Measurements from ENCODE around the gene PDE4D.

Gene PDE4D

GRCh38 chr5:59054963-59055528 lies 838.5 kb downstream of the PDE4D start:
- no peak for DNase-seq

DNA sequence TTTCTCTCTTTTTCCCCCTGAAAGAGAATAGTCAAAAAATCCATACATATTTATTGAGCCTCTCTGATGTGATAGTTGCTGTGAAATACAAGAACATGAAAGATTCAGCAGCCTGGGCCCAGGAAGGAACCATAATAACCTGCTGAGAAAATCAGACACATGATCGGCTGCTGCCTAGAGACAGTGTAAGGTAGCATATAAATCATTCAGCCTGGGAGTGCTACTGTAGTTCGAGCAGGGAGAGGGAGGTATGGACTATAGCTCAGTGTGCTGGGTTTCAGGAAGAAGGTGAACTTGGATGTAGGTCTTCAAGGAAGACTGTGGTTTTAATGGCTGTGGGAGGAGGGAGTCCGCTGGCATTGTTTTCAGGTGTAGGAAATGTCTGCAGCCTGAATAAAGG lies 841.6 kb downstream of the PDE4D start:
- no peak for DNase-seq

GRCh38 chr5:59049095-59049494 lies 844.4 kb downstream of the PDE4D start:
- no peak for DNase-seq

DNA sequence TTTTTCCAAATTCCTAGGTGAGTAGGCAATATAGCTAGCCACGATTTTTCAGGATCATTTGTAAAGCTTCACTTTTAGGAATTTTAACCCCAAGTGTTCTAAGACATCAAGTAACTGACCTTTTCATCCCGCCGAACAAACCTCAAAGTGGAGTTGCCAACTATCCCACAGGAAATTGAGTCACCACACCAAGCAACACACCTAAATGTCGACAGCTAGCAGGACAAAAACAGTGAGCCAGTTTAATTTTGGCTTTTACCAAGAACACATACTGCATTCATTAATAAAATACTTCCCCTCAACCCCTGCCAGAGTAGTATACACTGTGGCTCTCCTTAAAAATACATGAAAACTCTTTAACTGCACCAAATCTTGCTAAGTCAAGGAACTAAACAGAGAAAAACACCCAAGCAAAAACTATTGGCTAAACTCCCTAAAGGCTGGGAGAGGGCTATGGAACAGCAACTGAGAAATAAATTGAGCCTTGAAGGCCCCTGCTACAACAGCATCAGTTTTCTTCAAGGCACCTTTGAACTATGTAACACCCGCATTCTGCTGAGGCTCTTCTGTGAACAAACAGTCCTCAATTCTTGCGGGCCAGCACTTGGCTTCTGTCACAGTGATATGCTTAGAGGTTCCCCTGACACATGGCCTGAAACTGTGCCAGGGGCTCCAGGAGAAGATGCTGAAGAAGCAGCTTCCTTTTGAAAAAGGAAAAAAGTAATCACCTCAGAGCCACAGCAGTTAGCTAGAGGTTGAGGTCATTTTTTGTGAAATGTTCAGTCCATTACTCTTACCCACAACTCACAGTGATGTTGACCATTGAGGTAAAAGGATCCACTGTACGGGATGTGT lies 851.1 kb downstream of the PDE4D start:
- DNase-seq, result no peak

- no peak for DNase-seq
Measured at GRCh38 chr5:59041355-59041754, 852.2 kb downstream of the PDE4D start.

GRCh38 chr5:59040804-59041201 lies 852.7 kb downstream of the PDE4D start:
- no peak for DNase-seq

GRCh38 chr5:59040024-59040803 lies 853.3 kb downstream of the PDE4D start:
- no peak for DNase-seq

- peak; percentile 45 for DNase-seq
Measured at GRCh38 chr5:59039296-59040023, 854.1 kb downstream of the PDE4D start.

DNA sequence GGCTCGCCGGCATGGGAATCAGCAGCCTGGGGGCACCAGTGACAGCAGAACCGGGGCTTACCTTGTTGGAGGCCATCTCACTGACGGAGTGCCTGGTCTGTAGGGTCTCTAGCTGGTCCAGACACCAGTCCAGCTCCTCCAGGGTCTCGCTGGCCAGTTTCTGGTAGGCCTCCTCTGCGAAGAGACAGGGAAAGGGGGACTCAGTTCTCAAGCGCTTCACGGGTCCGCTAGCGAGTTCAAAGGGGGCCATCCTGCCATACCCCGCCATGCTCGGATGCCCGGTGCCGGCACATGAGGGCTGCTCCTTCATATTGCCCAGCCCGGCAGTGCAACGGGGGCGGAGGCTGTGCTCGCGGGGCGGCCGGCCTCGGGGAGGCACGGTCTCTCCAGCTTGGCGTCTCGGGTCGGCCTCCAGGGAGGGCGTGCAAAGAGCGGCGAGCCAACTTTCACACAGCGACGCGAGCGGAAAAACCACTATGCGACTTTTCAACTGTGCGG lies 854.7 kb downstream of the PDE4D start:
- peak; percentile 3 for DNase-seq

DNA sequence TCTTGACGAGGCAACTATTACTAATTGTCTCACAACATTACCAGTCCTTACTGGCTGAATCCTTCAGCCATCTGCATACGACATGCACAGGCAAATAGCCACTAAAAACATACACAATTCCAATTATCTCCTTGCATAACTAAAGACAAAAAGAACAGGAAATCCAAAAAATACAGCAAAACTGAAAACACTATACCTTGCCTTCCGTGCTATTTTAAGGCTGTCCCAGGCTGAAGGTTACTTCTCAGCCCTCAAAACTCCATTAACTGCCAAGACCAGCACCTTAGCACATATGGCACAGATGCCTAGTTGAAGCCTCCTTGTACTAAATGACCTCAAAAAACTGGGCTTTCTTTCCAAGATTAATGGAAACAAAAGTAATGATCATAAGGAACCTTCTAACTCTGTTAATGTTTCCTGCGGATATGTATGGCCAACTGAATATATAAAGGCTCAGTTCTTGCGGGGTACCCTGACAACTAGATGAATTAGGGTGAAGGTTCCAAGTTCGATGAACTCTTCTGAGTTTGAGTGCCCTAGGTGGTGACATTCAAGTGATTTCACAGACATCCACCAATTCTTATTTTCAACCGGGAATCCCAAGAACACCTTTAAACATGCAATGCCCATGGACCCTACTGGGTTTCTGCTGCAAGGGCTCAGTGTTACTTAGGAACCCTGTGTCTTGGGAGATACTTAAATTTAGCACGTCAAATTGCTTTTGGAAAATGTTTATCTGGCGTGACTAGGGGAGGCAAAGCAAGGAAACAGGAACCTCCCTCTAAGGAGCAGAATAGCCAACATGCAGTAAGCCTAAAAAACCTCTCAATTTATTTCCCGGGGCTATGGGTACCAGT lies 855.4 kb downstream of the PDE4D start:
- DNase-seq, result no peak

GRCh38 chr5:59037453-59037852 lies 856.1 kb downstream of the PDE4D start:
- DNase-seq, result no peak

DNA sequence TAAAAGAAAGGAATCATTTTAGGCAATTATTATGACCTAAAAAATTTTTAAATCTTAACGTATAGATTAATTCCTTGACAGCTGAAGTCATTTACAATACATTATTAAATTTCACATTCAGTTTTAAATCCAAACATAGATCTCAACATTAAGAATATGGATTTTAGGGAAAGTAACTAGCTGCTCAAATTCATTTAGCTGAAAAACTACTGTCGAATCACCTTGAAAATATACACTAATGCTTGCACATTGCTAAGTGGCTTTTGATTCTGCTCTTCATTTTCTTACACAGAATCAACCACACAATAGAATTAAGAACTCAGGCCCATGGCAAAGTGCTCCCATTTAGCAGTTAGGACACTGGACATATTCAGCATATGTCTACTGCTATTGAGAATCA lies 856.5 kb downstream of the PDE4D start:
- DNase-seq, result no peak

- DNase-seq, result no peak
Measured at GRCh38 chr5:59036274-59036961, 857.1 kb downstream of the PDE4D start.

DNA sequence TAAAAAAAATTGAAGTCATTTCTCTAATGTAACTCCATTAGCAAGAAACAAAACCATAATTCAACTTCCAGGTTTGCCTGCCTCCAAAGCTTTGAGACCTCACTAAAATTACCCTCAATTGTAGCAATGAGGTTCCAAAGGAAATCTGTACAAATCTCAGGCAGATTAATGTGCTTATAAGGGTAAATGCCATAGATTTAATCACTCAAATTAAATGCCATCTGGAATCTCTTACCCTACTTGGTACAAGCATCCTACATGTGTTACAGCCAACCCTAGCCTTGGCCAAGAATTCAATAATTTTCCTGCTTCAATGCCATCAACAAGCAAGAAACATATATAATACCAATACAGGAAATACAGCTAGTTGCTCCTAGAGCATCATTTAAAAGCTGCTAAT lies 857.8 kb downstream of the PDE4D start:
- DNase-seq, result no peak

- peak; percentile 28 for DNase-seq
Measured at GRCh38 chr5:59034498-59035186, 858.9 kb downstream of the PDE4D start.

DNA sequence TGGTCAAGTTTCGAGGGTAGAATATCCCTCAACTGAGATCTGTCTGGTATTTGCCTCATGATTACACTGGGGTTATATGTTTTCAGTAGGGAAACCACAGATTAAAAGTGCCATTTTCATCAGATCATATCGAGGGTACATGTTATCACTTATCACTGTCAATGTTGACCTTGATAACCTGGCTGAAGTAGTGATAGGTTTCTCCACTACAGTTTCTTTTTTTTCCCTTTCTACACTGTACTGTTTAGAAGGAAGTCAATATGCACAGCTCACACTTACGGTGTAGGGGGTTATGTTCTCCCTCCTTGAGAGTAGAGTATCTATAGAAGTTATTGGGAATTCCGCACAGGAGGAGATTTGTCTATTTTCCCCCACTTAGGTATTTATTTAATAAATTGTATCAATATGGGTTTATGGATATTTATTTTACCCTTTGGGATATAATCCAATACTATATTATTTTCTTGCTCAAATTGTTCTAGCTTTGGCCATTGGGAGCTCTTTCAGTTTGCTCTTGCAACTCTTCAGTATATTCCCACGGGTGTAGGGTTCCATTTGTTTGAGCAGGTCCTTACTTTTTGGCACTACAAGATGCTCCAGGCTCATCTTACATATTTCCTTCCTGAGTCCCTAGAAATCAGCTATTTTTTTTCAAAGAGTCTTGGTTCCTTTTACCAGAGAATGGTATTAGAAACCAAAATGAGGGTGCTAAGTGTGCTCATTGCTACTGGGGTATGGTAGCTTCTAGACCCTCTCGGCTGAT lies 866.2 kb downstream of the PDE4D start:
- DNase-seq, result no peak

DNA sequence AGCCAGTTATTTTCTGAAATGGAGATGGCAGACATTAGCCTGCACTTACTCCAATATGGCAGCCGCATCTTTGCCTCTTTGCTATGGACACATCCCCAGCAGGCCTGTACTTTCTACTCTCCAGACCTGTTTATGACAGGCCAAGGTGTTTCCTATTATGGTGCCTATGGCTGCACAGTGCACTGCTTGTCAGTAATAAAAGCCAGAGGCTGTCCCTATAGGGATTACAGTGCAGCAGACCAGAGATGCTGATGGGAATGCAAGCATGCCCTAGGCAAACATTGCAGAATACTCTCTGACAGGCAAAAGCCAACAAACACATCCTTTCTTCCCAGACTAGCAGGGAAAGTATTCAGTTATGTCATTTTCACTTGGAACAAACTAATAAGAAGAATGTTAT lies 867.8 kb downstream of the PDE4D start:
- no peak for DNase-seq

DNA sequence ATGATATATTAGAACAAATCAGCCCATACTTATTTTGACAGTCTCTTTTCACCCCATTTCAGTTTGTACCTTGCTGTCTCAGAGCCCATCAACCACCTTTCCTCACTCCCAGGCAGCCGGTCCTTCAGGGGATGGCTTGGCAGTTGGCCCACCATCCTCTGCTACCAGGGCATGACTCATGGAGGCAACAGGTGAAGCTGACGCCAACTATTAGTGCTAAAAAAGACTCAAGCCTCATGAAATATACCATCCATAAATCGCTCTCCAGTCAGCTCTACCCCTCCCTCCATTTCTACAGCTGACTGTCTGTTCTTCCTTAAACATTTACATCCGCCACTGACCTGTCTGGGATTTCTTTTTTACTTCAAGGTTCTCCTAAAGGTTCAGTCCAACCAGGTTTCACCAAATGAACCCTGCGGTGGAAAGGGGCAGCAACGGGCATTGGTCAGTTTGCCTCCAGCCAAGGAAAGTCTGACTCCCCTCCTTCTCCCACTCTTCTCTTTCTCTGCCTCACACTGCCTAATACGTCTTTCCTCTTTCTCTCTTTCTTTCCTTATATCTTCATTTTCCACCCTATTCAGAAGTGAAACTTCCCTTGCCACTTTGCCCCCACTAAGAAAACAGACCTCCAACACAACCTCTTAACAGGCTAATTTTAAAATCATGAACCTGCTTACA lies 871.5 kb downstream of the PDE4D start:
- DNase-seq, result peak; percentile 46

GRCh38 chr5:59021286-59021673 lies 872.2 kb downstream of the PDE4D start:
- DNase-seq, result peak; percentile 78

Measured in NCI-H1092 treated with DMSO at 0.1 percent for 48 hours (cell line).